Gastroesophageal sphincter (tissue), 3 donors: ENCODE results near the gene UBE2O.

Experiments used
- CTCF ChIP-seq, 4 experiments: fragments of 200-600 bp in 2 of 4; fragments of 450-650 bp in 2 of 4; sonication (generic) in 1 of 4; IDR thresholded peaks; one replicate each; pipeline ENCODE4 v1.5.1; 2017 to 2019; ENCODE audit warnings: antibody characterized with exemption in 4 of 4, mild to moderate bottlenecking in 2 of 4, moderate library complexity in 2 of 4
- POLR2AphosphoS5 ChIP-seq: sonication (generic); formaldehyde crosslinking; IDR thresholded peaks from one replicate; pipeline ENCODE4 v1.6.1; 2017; ENCODE audit warnings: antibody characterized with exemption

GRCh38 chr17:76405967-76406647 lies 46.8 kb downstream of the UBE2O start:
- TF ChIP-seq CTCF (IDR thresholded peaks at IDR 0.05) (no peak), POLR2AphosphoS5 (no peak)
